ENCODE results near the gene ENAM. TPM values are rescaled to one million over a fixed set of nuclear protein-coding genes. Genes with fewer than 3 reads are reported as not detected.

ENAM gene, protein sequence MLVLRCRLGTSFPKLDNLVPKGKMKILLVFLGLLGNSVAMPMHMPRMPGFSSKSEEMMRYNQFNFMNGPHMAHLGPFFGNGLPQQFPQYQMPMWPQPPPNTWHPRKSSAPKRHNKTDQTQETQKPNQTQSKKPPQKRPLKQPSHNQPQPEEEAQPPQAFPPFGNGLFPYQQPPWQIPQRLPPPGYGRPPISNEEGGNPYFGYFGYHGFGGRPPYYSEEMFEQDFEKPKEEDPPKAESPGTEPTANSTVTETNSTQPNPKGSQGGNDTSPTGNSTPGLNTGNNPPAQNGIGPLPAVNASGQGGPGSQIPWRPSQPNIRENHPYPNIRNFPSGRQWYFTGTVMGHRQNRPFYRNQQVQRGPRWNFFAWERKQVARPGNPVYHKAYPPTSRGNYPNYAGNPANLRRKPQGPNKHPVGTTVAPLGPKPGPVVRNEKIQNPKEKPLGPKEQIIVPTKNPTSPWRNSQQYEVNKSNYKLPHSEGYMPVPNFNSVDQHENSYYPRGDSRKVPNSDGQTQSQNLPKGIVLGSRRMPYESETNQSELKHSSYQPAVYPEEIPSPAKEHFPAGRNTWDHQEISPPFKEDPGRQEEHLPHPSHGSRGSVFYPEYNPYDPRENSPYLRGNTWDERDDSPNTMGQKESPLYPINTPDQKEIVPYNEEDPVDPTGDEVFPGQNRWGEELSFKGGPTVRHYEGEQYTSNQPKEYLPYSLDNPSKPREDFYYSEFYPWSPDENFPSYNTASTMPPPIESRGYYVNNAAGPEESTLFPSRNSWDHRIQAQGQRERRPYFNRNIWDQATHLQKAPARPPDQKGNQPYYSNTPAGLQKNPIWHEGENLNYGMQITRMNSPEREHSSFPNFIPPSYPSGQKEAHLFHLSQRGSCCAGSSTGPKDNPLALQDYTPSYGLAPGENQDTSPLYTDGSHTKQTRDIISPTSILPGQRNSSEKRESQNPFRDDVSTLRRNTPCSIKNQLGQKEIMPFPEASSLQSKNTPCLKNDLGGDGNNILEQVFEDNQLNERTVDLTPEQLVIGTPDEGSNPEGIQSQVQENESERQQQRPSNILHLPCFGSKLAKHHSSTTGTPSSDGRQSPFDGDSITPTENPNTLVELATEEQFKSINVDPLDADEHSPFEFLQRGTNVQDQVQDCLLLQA
- total RNA-seq, result 1.7 TPM

DNA sequence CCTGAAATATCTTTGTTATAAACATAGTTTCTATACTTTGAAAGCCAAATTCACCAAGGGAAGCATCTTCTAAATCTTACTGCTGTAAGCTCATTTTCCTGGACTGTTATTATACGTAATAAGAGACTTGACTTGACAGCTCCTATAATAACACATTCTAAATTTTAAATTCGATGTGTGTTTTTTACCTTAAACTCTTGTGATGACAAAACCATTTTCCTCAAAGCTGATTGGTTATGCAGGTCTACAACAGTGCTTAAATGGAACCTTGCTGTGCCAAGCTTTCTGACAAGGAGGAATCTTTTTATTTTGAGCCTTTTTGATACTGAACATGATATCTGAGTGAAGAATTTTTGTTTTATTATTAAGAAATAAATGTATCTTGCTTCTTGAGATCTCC is at the start of gene ENAM:
Gene ENAM, plus strand, starts transcription at position 301 of the 400 bp plus-strand sequence. CDS start 757 bp downstream, outside the sequence.
- no peak for DNase-seq

DNA sequence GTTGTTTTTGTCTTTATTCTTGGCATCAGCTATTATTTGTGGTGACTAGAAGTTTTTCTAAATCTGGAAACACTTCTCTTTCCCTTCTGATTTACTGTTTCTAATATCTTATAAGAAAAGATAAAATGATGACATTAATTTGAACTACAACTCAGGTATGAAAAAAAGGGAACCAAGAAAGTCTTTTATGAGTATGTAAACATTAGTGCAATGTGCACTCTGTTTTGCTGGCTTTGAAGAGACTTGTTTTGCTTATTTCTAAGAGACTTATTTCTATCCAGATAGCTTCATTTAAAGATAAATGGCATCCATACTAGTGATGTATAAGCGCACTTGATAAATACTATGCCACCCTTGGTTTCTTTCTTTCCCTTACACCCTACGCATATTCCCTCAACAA is 46.6 kb upstream of the ENAM start:
- DNase-seq, result no peak

DNA sequence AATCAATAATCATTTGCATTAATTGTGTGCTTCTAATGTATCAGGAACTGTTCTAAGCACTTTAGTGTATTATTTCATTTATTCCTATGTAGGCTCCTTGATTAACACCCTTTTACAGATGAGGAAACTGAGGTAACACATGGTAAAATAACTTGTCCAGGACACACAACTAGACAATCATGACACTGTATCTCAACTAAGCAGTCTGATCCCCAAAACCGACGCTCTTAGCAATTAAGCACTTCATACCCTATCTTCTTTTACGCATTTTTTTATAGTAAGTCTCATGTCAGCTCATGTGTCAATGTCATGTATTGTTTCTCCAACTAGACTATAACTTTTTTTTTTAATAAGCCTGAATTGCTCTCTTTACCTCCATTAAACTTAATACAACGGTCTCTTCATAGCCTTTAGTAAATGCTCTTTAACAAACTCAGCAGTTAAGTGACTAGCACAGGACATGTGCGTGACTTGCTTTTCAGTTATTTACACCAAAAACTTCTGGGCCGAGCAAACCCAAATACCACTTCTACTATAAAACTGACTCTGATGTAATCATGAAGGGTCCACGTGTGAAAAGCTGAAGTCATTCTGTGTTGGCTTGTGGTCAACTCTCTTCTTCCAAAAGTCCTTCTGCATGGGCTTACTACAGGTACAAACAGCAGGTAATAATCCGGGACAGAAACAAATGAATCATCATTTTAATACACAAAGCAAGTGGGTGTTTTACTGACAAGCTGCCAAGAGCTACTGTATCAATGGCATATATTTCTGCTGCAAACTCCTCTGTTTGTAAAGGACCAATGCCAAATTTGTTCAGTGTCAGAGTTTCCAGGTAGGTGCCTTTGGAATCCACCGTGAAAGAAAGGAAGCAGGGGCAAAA is 44.4 kb upstream of the ENAM start:
- DNase-seq, result peak; percentile 46

DNA sequence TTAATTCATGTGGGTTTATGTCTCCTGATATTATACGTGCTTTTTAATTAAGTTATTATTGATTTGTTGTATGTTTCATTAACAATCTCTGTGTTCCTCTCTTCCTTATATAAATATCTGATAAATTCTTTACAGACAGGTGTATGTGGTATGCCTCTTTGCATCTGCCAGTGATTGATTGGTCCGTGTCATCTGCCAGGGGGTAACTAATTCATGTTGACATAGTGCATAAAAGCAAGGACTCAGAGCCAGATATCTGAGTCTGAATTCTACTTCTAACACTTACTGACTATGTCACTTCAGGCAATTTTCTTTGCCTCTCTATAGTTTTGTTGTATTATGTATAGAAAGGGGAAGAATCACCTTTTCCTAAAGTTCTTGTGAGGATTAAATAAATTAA is 41.7 kb upstream of the ENAM start:
- no peak for DNase-seq

DNA sequence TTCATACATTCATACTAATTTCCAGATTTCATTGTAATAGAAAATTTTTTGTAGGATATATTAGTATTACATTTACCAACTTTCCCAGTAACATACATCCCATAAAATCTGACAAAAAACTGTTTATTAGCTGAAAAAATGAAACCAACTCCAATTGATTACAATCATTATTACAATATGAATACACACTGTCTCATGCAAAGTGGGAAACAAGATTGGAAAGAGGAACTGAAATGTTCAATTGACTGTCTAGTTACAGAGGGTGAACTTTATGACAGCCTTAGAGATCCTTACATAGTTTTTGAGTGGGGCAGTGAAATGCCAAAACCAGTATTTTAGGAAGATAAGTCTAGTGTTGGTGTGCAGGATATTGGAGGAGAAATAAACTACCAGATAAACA is 38.8 kb upstream of the ENAM start:
- DNase-seq, result no peak

DNA sequence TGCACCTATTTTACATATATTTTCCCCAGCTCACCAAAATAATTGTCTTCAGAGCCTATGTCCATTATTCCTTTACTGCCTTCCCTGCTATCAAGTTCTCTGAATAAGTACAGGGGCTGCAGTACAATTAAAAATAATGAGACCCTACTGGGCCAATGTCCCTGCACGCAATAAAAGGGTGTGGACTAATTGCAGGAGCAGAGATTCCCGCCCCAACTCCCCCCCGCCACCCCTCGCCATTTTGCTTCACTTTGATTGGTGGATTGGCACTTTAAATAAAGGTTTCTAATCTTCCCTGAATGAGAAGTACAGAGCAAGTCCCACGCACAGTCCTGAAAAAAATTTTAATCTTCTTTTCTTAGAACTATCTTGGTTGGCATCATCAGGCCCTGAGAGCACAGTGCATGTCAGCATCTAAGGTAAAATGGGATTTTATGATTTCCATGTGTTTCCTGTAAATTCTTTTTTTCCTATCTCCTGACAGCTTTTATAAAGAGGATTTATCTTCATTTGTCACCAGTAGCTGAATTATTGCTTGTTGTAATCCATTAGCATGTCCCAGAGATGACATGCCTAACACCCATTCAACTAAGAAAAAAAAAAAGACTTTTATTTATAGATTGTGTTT is 36.5 kb upstream of the ENAM start, which contains the start of gene AMBN:
Gene AMBN, plus strand, starts transcription at position 302 of the 628 bp plus-strand sequence. Its CDS starts 103 bp downstream, at position 405.
- no peak for DNase-seq

DNA sequence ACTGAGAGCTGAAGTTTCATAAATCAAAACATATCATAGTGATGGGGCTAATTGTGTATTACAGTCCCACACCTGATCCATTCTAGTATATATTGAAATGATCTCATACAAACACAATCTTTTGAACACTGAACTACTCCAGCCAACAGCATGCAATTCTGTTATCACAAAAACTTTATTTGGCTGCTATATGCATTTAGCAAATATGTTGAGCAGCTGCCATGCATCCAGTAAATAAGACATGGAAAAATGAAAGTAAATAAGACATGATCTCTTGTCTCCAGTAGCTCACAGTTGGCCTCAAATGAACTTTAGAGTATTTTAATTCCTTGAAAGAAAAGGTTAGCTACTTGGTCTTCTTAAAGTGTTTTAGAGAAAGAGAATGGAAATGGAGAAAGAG is 34.3 kb upstream of the ENAM start:
- no peak for DNase-seq

DNA sequence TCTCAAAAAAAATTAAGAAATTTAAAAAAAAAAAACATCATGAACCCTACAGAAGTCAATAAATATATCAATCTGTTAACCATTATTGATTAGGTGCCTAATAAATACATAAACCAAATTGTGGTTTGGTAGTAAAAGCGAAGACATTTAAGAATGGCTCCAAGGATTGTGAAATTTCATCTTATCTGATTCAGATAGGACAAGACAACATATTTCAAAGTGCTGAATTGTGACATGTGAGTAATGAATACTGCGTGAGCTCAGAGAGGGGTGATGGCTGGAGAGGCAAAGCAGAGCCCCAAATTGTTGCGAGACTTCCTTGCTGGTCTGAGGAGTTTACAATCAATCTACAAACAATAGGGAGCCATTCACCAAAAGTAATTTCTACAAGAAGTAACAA is 28.2 kb upstream of the ENAM start:
- no peak for DNase-seq

DNA sequence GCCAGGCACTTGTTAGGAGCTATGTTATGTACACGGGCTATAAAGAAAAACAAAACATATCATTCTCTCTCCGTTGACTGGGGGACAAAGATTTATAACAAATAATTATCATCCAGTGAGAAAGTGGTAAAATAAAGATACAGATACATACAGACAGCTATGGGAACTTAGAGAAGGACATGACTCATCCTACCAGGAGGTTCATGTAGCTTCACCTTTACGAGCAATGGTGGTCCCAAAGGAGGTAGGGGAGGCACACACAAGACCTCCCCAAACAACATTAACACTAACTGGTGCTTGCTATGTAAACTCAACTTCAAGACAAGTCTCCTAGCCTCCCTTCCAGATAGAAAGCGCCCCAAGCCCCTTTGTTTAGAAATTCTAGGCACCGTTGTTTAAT is 27.6 kb upstream of the ENAM start:
- DNase-seq, result no peak

DNA sequence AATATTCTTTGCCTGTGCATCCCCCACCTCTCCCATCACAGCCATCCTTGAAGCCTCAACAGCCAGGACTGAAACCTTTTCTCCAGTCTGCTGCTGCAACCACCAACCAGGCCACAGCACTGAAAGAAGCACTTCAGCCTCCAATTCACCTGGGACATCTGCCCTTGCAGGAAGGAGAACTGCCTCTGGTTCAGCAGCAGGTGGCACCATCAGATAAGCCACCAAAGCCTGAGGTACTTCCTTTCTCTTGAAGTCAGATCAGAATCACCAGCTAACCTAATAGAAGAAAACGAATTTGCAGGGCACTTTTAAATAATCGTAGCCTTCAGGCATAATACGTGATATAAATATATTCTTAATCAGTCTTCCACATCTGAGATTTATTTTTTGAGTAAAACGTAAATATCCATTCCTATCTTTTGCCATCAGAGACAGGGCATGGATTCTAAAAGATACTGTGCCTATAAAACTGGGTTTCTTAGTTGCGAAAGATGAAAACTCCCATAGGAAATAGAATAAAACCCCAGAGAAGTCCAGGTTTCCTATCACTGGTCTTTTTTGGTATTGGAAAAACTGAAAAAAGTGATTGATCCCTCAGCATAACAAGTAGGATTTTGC is 27.0 kb upstream of the ENAM start:
- DNase-seq, result peak; percentile 66

DNA sequence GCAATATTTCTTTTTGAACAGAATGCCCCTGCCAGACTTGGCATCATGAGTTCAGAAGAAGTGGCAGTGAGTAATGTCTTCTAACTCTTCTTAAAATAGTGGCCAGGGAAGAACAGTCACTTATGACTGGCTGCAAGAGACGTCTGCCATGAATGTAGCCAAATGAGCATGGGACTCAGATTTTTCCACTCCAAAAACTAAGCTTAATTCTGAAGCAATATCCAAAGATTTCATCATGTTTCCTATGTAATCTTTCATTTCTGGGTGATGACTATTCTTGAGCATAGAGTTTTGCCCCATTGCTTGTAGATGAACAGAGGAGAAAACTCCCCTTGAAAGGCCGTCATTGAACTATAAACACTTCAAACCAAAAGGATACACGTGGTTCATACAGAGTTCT is 24.7 kb upstream of the ENAM start:
- DNase-seq, result no peak

DNA sequence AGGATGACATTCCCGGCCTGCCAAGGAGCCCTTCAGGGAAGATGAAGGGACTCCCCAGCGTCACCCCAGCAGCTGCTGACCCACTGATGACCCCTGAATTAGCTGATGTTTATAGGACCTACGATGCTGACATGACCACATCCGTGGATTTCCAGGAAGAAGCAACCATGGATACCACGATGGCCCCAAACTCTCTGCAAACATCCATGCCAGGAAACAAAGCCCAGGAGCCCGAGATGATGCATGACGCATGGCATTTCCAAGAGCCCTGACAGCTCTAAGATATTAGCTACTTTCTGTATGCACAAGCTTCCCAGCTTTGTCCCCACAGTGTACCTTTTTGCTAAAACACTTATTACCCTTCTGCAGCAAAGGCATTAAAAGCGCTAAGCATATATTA is 22.1 kb upstream of the ENAM start:
- DNase-seq, result no peak

DNA sequence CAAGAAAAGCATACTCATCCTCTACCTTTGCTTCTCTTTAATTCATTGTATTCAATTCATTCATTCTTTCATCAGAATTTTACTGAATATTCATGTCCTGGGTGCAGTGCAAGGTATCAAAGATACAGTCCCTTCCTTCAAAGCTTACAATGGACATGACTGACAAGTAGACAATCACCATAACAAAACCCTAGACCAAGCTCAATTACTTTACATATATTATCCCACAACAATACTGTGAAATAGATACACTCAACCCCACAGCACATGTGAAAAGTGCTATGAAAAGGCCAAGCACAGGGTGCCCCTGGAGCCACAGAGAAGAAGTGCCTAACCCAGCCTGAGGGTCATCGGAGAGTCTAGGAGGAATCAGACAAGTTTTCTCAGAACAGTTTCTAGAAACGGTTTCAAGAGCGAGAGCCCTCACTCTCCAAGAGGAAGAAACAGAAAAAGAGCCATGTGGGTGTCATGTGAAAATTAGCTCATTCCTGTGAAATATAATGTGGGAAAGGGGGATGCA is 21.1 kb upstream of the ENAM start:
- no peak for DNase-seq

DNA sequence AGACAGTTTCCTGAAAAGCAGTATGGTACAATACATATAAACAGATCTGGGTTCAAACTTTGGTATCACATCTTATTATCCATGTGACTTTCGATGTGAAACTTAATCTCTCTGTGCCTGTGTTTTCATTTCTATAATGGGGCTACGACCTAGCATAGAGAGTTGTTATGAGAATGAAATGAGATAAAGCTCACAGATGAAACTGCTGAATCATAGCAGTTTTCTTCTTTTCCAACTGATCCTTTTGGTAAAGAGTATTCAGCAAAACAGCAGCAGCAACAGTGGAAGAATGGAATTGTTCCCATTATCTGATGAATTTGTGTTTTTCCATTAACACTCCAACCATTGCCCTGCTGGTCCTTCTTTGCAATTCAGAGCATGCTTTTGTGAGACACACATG is 20.2 kb upstream of the ENAM start:
- no peak for DNase-seq

DNA sequence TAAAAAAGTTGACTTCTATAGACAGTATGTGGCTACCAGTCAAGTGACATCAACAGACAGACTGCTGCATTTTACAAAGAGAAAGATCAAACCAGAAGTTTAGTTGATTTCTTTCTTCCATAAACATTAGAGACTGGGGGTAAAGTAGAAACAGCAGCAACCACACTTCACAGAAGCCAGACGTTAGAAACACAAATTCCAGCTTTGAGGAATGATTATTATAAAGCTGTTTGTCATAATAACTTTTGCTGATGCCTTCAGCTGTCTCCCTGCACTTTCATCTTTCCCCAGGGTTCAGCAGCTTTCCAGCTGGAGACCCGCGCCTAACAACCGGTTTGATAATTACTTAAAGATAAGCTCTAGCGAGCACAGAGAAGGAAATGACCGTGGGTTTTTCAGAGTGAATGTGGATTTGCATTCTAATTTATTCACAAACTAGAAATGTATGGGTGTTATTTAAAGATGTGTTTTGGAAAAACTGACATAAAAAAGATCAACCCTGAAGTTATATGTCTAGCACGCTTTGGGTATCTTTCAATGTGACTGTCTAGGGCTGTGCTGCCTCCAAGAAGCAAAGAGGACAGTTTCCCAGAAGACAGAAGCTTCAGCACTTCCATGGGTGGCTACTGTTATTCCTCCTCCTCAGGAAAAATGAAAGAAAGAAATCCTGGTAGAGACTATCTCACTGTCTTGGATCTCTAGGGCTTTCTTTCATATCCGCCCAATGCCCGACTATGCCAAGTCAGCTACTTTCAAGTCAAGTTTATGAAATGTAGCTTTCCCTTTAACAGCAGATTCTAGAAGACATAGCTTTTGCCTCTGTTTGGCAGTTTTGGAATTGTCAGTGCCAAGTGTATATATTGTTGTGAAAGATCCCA is 15.0 kb upstream of the ENAM start:
- DNase-seq, result no peak

DNA sequence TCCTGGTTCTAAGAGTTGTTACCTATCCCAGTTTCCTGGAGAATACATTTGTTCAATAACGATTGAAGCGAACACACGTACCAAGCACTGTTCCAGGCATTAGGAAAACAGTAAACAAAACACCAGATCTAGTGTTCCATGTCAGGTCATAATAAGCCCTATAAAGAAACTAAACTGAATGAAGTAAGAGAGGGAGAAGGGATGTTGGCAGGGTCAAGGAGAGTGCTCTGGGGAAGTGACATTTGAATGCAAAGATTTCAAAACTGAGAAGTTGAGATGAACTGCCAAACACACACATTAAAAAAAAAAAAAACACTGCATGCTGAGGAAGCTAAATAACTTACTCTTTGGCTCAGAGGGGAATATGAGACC is 14.4 kb upstream of the ENAM start:
- DNase-seq, result no peak

DNA sequence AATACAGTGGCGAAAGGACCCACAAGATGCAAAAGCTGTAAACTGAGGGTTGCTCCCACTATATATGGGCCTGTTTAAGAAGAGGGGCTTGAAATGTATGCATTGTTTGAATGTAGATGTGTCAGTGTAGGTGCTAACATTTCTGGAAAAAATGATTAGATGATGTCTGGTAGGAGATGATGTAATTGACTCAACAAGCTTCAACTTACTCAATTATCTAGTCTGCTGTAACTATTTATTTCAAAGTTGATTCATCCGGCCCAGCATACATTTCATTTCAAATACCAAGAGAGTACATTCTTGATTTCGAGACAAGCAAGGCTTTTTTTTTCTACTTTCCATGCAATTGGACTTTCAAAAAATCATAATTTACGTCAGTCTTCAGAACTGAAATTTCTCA is 9.3 kb upstream of the ENAM start:
- no peak for DNase-seq

DNA sequence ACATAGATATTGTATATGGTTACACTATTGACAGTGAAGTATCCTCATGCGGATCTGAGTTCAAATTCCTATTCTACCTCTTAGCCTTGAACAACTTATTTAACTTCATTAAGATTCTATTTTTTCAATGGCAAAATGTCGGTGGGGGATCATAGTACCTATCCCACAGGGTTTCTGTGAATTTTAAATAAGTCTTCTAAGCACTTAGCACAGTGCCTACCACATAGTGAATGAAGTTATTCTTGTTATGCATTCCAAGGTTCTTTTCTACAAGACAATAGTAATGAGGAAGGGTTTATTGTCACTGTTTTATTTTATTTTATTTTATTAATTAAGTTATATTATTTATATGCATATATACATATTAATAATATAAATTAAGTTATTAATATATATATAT is 8.8 kb upstream of the ENAM start:
- no peak for DNase-seq

DNA sequence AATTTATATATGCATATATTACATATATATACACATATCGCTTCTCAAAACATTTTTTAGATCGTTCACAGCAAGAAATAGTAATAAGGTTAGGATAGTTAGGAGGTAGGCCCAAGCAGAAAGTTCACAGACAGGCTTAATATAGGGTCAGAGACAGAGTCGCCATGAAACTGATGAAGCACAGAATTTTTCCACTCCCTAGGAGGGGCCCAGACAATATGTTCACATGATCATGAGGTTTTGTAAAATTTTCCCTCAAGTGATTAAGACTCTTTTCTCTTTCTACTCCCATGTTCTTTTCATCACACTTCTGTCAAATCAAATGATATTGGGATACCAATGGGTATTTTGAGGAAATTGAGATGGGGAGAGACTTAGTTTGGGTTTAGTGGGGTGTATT is 5.2 kb upstream of the ENAM start:
- DNase-seq, result no peak

Data from tongue (tissue), 2 donors.